HG02610 (cell line): ENCODE results near the gene STK31.
"Not testable (repeated sequence)": the region's sequence is repeated elsewhere in the genome, so short reads cannot be mapped to it uniquely, and the experiment has no call there.

Experiments used
- ATAC-seq: cut with Tn5 transposase; IDR thresholded peaks from one replicate; pipeline ENCODE4 v1.9.1; 2021; ENCODE audit warnings: mild to moderate bottlenecking, moderate library complexity; ENCODE audit not compliant: unreplicated experiment

Gene STK31

DNA sequence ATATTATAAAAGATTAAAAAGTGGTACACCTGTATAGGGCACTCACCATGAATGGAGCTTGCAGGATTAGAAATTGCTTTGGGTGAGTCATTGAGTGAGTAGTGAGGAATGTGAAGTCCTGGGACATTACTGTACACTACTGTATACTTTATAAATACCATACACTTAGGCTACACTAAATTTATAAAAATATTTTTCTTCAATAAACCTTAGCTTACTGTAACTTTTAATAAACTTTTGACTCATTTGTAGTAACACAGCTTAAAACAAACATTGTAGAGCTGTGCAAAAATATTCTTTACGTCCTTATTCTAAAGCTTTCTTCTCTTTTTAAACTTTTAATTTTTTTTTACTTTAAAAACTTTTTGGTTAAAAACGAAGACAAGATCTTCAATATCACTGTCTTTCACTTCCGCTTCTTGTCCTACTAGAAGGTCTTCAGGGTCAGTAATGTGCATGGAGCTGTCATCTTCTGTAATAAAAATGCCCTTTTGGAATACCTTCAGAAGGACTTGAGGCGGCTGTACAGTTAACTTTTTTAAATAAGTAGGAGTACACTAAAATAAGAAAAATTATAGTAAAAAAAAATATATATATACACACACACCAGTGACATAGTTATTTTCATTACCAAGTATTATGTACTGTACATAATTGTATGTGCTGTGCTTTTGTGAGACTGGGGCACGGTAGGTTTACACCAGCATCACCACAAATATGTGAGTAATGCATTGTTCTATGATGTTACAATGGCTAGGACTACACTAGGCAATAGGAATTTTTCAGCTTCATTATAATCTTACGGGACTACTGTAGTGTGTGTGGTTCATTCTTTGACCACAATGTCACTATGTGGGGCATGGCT is 3.5 kb downstream of the STK31 start:
- ATAC-seq, result no peak

DNA sequence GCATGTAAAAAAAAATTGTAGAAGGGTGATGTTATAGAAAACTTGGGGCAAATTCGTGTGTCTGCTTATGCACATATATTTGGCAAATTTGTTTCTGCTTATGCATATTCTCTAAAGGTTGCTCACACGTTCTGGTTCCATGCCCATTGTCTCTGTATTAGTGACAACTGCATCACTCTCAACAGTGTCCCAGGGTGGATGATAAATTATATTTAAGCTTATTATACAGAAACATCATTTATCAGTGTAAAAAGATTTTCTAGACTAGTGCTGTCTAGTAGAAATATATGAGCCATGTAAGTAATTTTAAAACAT is 4.1 kb downstream of the STK31 start:
- no peak for ATAC-seq

DNA sequence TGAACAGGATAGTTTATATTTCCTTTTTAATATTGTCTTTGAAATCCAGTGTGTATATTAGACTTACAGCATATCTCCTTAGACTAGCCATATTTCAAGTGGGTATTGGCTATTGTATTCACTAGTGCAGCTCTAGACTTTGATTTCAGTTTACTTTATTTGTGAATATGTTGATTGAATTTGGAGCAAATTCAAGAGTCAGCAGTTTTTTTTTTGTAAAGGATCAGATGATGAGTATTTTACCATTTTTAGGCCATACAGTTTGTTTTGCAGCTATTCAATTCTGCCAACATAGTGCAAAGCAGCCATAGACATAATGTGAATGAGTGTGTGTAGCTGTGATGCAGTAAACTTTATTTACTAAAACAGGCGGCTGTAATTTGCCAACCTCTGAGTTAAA is 4.6 kb downstream of the STK31 start:
- ATAC-seq, result no peak

DNA sequence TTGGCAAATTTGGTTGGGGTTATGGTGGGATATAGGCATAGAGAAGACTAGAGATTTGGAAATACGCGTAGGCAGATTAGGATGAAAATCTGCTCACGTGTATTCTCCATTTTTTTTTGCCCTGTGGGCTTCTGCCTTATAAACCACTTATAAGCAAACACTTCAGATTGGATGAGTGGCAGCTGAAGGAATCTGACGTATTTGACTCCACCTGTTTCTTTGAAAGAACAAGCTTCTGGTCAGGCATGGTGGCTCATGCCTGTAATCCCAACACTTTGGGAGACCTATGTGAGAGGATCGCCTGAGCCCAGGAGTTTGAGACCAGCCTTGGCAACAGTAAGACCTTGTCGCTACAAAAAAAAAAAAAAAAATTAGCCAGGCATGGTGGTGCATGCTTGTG is 5.1 kb downstream of the STK31 start:
- ATAC-seq, result no peak

DNA sequence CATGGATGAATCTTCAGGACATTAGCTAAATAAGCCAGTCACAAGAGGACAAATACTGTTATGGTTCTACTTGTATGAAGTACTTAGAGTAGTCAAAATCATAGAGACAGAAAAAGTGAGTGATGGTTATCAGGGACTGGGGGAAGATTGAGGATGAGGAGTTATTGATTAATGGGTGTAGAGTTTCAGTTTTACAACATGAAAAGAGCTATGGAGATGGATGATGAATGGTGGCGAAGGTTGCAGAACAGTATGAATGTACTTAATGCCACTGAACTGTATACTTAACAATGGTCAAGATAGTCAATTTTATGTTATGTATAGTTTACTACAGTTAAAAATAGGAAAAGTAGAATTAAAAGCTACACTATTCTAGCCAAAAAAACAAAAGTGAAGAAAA is 7.8 kb downstream of the STK31 start:
- no peak for ATAC-seq

DNA sequence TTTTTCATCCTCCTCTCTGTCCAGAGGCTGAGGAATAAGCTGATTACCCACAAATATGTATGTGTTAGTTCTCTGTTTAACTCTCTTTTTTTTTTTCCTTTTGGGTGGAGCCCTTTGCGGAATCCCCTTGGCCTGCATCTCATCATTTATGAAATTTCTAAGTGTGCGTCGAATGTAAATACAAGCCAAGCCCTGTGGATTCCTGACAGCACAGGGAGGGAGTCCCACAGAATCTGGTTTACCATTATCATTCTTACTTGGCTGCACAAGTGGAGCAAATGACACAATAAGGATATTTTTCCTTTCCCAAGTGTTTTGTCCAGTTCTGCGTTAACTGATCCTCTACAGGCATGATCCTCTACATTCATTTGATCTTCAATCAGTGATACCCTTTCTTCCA is 11.4 kb downstream of the STK31 start:
- ATAC-seq, result no peak

DNA sequence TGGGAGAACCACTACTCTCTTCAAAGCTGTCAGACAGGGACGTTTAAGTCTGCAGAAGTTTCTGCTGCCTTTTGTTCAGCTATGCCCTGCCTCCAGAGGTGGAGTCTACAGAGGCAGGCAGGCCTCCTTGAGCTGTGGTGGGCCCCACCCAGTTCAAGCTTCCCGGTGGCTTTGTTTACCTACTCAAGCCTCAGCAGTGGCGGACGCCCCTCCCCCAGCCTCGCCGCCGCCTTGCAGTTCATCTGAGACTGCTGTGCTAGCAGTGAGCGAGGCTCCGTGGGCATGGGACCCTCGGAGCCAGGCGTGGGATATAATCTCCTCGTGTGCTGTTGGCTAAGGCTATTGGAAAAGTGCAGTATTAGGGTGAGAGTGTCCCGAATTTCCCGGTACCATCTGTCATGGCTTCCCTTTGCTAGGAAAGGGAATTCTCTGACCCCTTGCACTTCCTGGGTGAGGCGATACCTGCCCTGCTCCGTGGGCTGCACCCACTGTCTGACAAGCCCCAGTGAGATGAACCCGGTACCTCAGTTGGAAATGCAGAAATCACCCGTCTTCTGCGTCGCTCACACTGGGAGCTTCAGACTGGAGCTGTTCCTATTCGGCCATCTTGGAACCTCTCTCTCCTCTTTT is 12.7 kb downstream of the STK31 start:
- not testable (repeated sequence) for ATAC-seq

DNA sequence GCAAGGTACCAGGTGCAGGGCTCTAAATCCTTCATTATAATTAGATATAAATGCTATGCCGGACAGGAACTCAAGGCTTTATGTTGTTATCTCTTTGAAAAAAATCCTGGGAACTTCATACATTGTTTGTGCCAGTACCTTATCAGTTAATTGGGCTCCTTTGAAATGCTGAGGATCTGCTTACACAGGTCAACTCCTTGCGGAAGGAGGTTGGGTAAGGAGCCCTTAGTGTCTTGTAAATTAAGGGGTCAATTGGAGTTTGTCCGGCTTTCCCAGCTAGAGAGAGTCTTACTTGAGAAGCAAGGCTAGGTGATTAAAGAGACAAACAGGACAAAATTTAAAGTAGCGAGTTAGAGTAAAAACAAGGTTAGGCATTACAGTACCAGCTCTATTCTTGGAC is 14.1 kb downstream of the STK31 start:
- not testable (repeated sequence) for ATAC-seq

DNA sequence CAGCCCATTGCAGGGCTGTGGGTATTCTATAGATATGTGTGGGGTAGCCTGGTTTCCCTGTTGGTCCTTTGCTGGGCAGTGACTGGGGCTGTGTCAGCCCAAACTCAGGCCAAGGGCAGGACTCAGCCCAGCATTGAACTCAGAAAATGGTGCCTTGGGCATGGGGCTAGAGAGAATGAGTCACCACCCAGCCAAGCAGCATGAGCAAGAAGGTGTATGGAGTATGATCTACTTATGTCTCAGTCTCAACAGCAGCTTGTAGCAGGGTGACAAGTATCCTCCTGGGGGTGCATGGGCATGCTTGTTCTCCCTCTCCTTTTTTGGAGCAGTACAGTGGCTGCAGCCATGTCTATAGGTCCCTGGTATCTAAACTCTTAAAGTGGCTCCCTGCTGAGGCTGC is 32.0 kb downstream of the STK31 start:
- no peak for ATAC-seq

DNA sequence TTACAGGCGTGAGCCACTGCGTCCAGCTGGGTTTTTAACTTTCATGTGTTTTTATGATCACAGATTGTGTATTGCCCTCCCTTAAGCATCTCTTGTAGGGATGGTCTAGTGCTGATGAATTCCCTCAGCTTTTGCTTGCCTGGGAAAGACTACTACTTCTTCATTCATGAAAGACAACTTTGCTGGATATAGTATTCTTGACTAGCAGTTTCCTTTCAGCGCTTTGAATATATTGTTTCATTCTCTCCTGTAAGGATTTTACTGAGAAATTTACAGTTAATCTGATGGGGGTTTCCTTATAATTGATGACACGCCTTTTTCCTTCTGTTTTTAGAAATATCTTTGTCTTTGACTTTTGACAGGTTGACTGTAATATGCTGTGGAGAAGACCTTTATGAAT is 33.2 kb downstream of the STK31 start:
- ATAC-seq, result no peak

DNA sequence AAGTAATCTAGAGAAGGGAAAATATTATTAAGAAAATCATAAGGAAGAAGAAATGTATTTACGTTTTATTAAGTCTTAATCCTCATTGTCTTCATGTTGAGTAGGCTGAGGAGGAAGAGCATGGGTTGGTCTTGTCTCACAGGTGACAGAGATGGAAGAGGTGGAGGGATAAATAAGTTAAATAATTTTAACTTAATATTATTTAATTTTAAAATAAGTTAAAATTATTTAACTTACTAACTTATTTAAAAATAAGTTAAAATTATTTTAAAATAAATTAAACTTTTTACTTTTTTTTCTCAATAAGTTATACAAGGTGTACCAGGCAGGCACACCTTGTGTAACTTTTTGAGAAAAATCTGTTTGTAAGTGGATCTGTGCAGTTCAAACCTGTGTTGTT is 36.6 kb downstream of the STK31 start:
- ATAC-seq, result no peak

DNA sequence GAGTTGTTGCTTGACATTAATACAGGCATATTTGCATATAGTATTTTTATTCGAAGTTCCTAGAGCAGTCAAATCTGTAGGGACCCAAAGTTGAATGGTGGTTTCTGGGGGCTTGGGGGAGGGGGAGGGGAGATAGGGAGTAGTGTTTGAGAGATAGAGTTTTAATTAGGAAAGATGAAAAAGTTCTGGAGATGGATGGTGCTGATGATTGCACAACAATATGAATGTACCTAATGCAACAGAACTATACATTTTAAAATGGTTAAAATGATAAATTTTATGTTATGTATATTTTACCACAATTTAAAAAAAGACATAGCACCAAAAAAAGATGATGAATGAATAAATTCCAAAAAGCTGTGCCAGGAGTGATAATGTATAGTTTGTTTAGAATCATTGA is 41.8 kb downstream of the STK31 start:
- ATAC-seq, result no peak

DNA sequence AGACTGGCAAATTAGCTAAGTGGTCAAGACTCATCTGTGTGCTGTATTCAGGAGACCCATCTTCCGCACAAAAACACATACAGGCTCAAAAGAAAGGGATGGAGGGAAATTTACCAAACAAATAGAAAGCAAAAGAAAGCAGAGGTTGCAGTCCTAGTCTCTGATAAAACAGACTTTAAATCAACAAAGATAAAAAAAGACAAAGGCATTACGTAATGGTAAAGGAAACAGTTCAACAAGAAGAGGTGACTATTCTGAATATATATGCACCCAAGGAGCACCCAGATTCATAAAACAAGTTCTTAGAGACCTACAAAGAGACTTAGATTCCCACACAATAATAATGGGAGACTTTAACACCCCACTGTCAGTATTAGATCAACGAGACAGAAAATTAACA is 48.8 kb downstream of the STK31 start:
- not testable (repeated sequence) for ATAC-seq

DNA sequence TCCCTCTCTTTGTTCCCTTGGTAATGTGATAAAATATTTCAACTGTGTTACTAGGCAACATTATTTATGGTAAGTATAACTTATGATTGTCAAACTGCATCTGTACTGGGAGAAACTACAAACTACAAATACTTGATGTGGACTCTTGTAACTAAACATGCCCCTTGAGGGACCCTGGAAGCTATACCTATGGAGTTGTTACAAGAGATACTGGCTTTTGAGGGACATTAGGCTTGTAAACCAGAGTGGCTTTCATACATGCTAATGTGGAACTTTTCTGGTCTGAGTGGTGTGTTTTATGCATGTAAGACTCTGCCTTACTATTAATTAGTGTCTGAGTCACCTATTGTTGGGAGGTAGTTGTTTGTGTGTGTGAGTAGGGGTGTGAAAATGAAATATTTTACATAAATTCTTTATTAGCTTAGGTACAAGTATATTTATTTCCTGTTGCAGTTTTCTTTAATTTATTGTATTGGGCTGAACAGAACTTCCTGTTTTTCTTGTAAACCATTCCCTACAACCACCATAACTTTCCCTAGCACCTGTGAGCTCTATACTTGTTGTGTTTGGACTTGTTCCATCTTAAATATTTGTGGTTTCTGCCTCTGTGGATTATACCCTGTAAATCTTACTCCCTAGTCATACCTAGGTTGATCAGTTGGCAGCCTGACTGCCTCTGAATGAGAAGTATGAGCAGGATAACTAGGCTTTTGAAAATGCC is 49.8 kb downstream of the STK31 start:
- ATAC-seq, result no peak

DNA sequence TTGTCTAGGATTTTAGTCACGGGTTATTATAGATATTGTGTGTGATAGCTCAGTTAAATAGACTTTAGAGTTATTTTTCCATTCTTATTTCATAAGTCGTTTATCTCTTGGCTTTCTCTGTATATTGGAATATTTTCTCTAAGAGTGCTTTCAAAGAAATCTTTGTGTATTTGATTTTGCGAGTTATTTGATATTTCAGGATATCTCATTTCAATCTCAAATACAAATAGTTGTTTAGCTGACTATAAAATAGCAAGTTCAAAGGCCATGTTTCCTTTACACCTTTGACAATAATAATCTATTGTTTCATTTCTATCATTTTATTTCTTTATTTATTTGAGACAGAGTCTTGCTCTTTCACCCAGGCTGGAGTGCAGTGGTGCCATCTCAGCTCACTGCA is 55.9 kb downstream of the STK31 start:
- ATAC-seq, result no peak

DNA sequence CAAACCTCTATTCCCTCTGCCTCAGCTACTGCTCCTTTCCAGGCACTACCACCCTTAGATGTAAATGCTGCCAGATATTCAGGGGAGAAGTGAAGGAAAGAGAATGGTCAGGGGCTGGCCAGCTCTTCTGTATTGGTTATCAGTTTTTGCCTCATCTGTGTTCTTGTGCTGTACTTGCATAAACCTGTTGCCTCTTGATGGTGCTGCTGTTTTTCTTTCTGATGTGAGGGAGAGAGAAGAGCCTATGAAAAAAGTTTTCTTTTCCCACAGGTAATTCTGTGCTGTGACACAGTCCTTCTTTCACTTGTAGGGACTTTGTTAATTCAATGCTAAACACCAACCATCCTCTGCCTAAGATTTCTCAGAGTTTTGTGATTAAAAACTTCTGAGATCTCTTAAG is 57.5 kb downstream of the STK31 start:
- no peak for ATAC-seq

DNA sequence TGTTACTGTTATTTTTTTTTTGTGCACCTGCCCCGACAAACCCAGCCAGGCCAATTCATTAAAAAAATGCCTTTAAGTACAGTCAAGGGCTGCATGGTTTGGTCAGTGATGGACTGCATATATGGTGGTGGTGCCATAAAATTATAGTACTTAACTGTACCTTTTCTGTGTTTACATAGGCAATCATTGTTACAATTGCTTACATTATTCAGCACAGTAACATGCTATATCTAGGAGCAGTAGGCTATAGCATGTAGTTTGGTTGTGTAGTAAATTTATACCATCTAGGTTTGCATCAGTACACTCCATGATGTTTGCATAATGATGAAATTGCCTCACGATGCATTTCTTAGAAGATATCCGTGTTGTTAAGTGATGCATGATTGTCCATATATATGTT is 58.0 kb downstream of the STK31 start:
- no peak for ATAC-seq

DNA sequence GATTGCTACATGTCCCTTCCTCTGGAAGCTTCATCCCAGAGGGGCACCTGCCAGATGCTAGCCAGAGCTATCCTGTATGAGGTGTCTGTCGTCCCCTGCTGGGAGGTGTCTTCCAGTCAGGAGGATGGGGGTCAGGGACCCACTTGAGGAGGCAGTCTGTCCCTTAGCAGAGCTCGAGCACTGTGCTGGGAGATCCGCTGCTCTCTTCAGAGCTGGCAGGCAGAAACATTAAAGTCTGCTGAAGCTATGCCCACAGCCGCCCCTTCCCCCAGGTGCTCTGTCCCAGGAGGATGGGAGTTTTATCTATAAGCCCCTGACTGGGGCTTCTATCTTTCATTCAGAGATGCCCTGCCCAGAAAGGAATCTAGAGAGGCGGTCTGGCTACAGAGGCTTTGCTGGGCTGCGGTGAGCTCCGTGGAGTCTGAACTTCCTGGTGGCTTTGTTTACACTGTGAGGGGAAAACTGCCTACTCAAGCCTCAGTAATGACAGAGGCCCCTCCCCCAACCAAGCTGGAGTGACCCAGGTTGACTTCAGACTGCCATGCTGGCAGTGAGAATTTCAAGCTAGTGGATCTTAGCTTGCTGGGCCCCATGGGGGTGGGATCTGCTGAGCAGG is 69.3 kb downstream of the STK31 start:
- not testable (repeated sequence) for ATAC-seq

DNA sequence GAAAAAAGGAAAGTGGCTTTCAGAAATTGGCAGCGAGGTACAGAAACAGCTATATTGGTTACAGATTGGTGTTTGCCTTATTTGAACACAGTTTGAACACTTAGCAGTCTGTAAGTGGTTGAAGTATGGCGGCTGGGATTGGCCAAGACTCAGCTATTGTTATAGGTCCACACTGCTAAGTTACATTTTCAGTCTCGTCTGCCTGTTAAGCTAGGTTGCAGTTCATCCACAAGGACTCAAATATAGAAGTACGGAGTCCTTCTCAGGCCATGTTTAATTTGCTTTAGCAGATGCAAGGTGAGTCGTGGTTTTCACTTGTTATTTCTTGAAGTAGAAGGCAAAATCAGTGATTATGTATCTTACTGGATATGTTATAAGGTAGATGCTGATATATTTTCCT is 73.1 kb downstream of the STK31 start:
- no peak for ATAC-seq

DNA sequence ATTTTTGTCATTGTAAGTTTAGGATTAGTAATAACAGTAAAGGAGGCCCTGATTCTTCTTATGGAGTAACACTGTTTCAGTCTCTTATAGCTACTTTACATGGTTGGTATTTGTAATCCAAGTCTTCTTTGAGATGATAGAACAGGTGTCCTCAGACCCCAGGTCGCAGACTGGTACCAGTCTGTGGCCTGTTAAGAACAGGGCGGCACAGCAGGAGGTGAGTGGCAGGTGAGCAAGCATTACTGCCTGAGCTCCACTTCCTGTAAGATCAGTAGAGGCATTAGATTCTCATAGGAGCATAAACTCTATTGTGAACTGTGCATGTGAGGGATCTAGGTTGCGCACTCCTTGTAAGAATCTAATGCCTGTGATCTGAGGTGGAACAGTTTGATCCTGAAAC is 77.3 kb downstream of the STK31 start:
- no peak for ATAC-seq

DNA sequence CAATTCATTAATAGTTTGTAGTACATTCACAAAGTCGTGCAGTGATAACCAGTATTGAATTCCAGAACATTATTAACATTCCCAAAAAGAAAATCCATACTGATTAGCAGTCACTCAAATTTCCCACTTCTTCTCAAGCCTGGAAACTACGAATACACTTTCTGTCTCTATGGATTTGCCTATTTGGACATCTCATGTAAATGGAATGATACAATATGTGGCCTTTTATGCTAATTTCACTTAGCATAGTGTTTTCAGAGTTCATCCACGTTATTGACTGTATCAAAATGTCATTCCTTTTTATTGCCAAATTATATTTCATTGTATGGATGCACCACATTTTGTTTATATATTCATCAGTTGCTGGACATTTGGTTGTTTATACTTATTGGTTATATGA is 78.8 kb downstream of the STK31 start:
- no peak for ATAC-seq

DNA sequence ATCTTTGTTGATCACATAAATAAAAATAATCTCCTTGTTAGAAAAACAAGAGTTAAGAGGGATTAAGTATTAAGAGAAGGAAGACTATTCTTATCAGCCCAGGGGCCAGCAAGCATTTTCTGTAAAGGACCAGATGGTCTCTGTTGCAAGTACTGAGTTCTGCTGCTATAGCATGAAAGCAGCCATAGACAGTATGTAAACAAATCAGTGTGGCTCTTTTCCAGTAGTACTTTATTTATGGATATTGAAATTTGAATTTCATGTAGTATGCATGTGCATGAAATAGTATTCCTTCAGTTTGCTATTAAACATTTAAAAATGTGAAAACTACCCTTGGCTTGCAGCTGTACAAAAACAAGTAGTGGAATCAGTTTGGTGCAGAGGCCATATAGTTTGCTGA is 81.7 kb downstream of the STK31 start:
- no peak for ATAC-seq
